ENCODE data around the gene KIAA1217.

- TF ChIP-seq RELA (CRISPR knock-in tag; IDR thresholded peaks at IDR 0.05; ENCODE audit: borderline replicate concordance) (no peak), CTCF (IDR thresholded peaks at IDR 0.05) (no peak), PRDM15 (CRISPR knock-in tag; IDR thresholded peaks at IDR 0.05) (no peak), IRF2 (CRISPR knock-in tag; IDR thresholded peaks at IDR 0.05; ENCODE audit: borderline replicate concordance, low read depth) (no peak)
These were observed 130.4 kb downstream of the KIAA1217 start for GRCh38 chr10:24339387-24339786.
